ENCODE data around the gene NCAM1. TPM values are rescaled to one million over a fixed set of nuclear protein-coding genes. Genes with fewer than 3 reads are reported as not detected.

NCAM1 gene
- polyA plus RNA-seq, 1 experiment = 0.27 TPM

- TF ChIP-seq CTCF (IDR thresholded peaks at IDR 0.05; ENCODE audit: insufficient read depth, low read depth, low read length) = no peak
- DNase-seq (ENCODE audit: low read depth) = no peak
- POLR2A ChIA-PET = no interaction called here
- H3K36me3 ChIP-seq (ENCODE audit: control insufficient read depth, insufficient read depth, low read length) = no peaks in the 10 kb centered on the region
- CTCF ChIA-PET = no interaction called here
- H3K27me3 ChIP-seq (ENCODE audit: control insufficient read depth, insufficient read depth, low read length) = no peaks in the 10 kb centered on the region
- no peak overlapping the region for H3K4me3 ChIP-seq (ENCODE audit: low read depth, low read length)
Observed at GRCh38 chr11:113105592-113105991, 144.4 kb downstream of the NCAM1 start.

- H3K36me3 ChIP-seq (ENCODE audit: control insufficient read depth, insufficient read depth, low read length) = no peaks in the 10 kb centered on the region
- CTCF ChIA-PET = no interaction called here
- no peaks in the 10 kb centered on the region for H3K27me3 ChIP-seq (ENCODE audit: control insufficient read depth, insufficient read depth, low read length)
- no peak overlapping the region for H3K4me3 ChIP-seq (ENCODE audit: low read depth, low read length)
- TF ChIP-seq CTCF (IDR thresholded peaks at IDR 0.05; ENCODE audit: insufficient read depth, low read depth, low read length) = no peak
- POLR2A ChIA-PET = no interaction called here
- DNase-seq (ENCODE audit: low read depth) = peak; percentile 54
Observed at GRCh38 chr11:113106507-113106906, 145.3 kb downstream of the NCAM1 start.

- no peak for DNase-seq (ENCODE audit: low read depth)
- no peak for TF ChIP-seq CTCF (IDR thresholded peaks at IDR 0.05; ENCODE audit: insufficient read depth, low read depth, low read length)
- Histone ChIP-seq H3K4me3 (ENCODE audit: low read depth, low read length) (no peak overlapping the region), H3K27me3 (ENCODE audit: control insufficient read depth, insufficient read depth, low read length) (no peaks in the 10 kb centered on the region), H3K36me3 (ENCODE audit: control insufficient read depth, insufficient read depth, low read length) (no peaks in the 10 kb centered on the region)
- ChIA-PET CTCF (interaction anchor here (1.0 kb wide), 1 partner anchor 18 kb away, joined by 3 read pairs; no protein-coding TSS in a partner anchor), POLR2A (no interaction called here)
Observed at GRCh38 chr11:113110046-113110445, 148.8 kb downstream of the NCAM1 start.

- Histone ChIP-seq H3K36me3 (ENCODE audit: control insufficient read depth, insufficient read depth, low read length) (no peaks in the 10 kb centered on the region), H3K4me3 (ENCODE audit: low read depth, low read length) (no peak overlapping the region), H3K27me3 (ENCODE audit: control insufficient read depth, insufficient read depth, low read length) (no peaks in the 10 kb centered on the region)
- no peak for TF ChIP-seq CTCF (IDR thresholded peaks at IDR 0.05; ENCODE audit: insufficient read depth, low read depth, low read length)
- POLR2A ChIA-PET = no interaction called here
- no peak for DNase-seq (ENCODE audit: low read depth)
- CTCF ChIA-PET = interaction anchor here (1.0 kb wide), 2 partner anchors 16 to 523 kb away, joined by 3 to 6 read pairs; no protein-coding TSS in a partner anchor
Observed at GRCh38 chr11:113111156-113111555, 149.9 kb downstream of the NCAM1 start.

- TF ChIP-seq CTCF (IDR thresholded peaks at IDR 0.05; ENCODE audit: insufficient read depth, low read depth, low read length) = no peak
- no peak overlapping the region for H3K4me3 ChIP-seq (ENCODE audit: low read depth, low read length)
- no peaks in the 10 kb centered on the region for H3K36me3 ChIP-seq (ENCODE audit: control insufficient read depth, insufficient read depth, low read length)
- ChIA-PET CTCF (interaction anchor here (1.0 kb wide), 2 partner anchors 15 to 524 kb away, joined by 3 to 6 read pairs; no protein-coding TSS in a partner anchor), POLR2A (no interaction called here)
- no peak for DNase-seq (ENCODE audit: low read depth)
- no peaks in the 10 kb centered on the region for H3K27me3 ChIP-seq (ENCODE audit: control insufficient read depth, insufficient read depth, low read length)
Observed at GRCh38 chr11:113112307-113112706, 151.1 kb downstream of the NCAM1 start.
